Choroid plexus epithelial cell (primary cell): Measurements from ENCODE around the gene LRRC2.

Experiments
- DNase-seq: peaks from one replicate; pipeline ENCODE4 v3.0.0-alpha.2; 2010; ENCODE audit warnings: low read depth
- H3K4me3 ChIP-seq: 2 replicates; pipeline ENCODE4 v1.5.1; 2011; ENCODE audit warnings: low read depth, mild to moderate bottlenecking, control low read depth, low read length, moderate library complexity
- TF ChIP-seq, protein P1 (sequence below): conservative IDR thresholded peaks from 2 replicates; pipeline ENCODE4 v1.5.1; 2011; ENCODE audit warnings: low read depth, mild to moderate bottlenecking, control low read depth, inconsistent platforms, low read length, moderate library complexity

The LRRC2 gene

DNA sequence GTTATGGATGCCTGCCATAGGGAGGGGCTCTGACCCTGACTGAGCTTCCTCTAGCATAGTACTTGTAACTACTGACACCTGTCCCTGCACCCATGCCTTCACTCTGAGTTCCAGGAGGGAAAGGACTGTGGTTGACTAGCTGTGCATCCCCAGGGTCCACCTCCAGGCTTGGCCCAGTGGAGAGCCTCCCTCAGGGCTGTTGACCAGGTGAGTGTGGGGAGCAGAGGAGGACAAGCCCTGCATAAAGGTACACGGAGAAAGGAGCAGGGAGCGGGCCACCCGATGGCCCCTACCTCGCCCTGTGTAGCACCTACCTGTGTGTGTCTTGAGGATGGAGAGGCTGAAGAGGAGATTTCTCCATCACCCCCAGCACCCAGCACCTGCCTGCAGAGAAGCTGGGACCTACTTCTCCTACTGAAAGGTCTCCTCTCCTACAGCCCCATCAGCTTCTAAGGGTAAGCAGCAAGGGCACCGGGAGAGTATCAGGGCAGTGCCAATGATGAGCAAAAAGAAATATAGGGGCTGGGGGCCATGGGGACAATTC lies 94.7 kb downstream of the LRRC2 start:
- no peak for DNase-seq
- H3K4me3 ChIP-seq, result no peak overlapping the region
- TF ChIP-seq, protein P1, sequence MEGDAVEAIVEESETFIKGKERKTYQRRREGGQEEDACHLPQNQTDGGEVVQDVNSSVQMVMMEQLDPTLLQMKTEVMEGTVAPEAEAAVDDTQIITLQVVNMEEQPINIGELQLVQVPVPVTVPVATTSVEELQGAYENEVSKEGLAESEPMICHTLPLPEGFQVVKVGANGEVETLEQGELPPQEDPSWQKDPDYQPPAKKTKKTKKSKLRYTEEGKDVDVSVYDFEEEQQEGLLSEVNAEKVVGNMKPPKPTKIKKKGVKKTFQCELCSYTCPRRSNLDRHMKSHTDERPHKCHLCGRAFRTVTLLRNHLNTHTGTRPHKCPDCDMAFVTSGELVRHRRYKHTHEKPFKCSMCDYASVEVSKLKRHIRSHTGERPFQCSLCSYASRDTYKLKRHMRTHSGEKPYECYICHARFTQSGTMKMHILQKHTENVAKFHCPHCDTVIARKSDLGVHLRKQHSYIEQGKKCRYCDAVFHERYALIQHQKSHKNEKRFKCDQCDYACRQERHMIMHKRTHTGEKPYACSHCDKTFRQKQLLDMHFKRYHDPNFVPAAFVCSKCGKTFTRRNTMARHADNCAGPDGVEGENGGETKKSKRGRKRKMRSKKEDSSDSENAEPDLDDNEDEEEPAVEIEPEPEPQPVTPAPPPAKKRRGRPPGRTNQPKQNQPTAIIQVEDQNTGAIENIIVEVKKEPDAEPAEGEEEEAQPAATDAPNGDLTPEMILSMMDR, result no peak

DNA sequence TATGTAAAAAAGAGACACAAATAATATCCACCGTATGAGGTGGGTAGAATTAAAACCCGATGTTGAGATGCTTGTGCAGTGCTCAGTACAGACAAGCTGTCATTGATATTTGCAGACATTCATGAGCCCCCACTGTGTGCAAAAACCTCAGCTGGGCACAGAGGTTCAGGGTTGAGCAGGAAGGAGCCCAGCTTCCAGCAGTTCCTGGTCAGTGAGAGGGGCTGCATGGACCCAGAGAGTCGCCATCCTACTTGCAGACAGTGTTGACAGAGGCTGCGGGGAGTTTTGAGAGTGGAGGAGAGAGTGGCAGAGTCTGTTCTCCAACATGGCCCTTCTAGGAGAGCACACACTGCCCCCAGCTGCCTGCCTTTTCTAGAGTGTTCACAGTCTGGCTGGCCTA lies 95.3 kb downstream of the LRRC2 start:
- no peak for DNase-seq
- TF ChIP-seq, protein P1, result no peak
- H3K4me3 ChIP-seq, result no peak overlapping the region

DNA sequence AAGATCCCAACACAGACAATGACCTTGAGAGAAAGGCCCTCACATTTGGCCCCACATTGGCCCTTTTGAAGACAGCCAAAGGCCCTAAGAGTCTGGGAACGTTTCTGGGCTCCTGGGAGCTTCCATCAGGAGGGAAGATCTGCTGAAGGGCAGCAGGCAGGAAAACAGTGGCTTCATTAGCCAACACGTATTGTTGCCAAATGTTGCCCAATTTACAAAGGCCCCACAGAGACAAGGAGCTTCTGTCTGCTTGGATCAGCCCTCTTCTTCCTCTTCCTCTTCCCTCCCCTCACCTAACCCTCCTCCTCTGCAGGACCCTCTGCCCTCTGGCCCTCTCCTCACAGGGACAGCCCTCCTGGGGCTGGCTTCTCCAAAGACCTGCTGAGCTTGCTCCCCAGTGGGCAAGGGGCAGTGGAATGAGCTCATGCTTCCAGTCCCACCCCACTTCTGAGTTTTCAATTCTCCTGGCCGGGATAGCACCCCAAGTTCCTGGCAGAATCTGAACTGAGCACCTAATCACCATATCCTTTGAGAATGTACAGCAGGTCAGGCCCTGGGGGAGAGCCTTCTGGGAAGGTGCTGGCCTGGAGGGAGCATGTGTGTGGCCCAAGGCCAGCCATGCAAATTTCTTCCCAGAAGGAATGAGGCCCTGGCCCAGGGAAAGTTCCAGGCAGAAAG lies 96.3 kb downstream of the LRRC2 start:
- no peak overlapping the region for H3K4me3 ChIP-seq
- TF ChIP-seq, protein P1, result no peak
- DNase-seq, result no peak

DNA sequence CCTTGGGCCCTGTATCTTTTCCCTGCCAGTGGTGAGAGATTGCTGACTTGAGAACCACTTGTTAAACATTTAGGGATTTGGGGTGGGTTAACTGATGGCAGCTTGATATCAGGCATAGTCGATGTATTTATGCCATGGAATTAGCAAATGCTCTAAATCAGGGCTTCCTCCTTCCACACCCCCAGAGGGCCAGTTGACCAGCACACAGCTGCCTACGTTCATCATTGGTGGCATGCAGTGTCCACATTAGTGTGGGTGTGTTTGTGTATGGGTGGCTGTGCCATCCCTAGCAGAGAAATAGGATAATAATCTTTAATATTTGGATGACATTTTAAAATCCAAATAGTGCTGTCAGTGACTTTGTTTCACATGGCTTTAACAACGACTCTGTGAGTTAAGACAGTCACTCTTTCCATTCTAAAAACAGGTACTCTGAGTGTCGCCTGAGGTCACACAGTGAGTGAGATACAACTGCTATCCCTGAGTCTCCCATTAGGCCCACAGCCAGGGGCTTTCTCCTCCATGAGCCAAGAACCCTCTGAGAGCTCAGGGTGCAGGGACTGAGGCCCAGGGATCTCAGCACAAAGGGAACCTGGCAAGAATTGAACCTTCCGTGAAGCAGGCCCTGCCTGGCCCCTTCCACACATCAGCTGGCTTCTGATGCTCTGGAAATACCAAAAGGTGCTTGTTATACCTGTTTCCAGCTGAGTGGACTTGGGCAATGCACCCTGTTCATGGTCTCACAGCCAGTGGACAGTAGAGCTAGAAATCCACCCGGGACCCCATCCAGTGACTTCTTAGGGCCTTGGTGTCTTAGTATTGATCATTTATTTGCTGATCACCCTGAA lies 97.1 kb downstream of the LRRC2 start:
- TF ChIP-seq, protein P1, result no peak
- DNase-seq, result no peak

DNA sequence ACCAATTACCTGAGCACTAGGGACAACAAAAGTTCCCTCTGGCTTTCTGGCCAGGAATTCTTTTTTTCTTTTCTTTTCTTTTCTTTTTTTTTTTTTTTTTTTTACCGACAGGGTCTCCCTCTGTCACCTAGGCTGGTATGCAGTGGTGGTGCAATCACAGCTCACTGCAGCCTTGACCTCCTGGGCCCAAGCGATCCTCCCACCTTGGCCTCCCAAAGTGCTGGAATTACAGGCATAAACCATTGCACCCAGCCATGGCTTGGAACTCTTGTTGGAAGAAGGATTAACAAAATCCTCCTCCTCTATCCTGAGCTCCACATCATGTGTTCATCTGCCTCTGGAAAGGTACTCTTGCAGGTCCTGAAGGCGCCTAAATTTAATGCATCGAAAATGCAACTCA lies 98.5 kb downstream of the LRRC2 start:
- DNase-seq, result no peak
- no peak overlapping the region for H3K4me3 ChIP-seq
- TF ChIP-seq, protein P1, result no peak

More for the DNA sequence above, 97.1 kb downstream of the LRRC2 start:
- H3K4me3 ChIP-seq, result no peak overlapping the region

DNA sequence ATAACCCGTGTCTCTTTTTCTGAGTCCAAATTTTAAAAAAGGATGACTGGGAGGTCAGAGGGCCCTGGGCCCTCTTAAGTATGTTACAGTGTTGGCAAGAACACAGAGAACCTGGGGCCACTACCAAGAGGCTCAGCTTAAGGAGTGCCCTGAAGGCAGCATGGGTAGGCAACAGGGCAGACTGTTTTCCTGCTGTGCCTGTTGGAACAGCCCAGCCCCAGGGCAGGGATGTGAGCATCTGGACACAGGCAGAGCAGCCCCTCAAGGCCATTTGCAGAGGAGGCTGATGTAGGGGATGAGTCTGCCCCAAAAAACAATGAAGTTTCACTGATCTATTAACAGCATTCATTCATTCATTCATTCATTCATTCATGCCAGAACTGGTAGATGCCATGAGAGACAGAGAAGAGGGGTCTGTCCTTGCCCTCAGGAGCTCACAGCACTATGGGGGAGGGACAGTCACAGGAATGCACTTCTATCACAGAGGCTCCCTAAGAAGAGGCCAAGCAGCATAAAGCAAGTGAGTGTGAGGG lies 99.2 kb downstream of the LRRC2 start:
- no peak overlapping the region for H3K4me3 ChIP-seq
- TF ChIP-seq, protein P1, result no peak
- DNase-seq, result no peak
